GM19239 (cell line): Measurements from ENCODE around the gene DAZAP2.

Experiments used
- DNase-seq: peaks from one replicate; pipeline ENCODE4 v3.0.0; 2011; ENCODE audit warnings: low spot score; ENCODE audit not compliant: insufficient read length
- FAIRE-seq: peaks from 2 replicates; lab custom pipeline; 2011; peaks lifted over from hg19 to GRCh38; lab: Jason Lieb, UNC

The DAZAP2 gene, protein sequence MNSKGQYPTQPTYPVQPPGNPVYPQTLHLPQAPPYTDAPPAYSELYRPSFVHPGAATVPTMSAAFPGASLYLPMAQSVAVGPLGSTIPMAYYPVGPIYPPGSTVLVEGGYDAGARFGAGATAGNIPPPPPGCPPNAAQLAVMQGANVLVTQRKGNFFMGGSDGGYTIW

DNA sequence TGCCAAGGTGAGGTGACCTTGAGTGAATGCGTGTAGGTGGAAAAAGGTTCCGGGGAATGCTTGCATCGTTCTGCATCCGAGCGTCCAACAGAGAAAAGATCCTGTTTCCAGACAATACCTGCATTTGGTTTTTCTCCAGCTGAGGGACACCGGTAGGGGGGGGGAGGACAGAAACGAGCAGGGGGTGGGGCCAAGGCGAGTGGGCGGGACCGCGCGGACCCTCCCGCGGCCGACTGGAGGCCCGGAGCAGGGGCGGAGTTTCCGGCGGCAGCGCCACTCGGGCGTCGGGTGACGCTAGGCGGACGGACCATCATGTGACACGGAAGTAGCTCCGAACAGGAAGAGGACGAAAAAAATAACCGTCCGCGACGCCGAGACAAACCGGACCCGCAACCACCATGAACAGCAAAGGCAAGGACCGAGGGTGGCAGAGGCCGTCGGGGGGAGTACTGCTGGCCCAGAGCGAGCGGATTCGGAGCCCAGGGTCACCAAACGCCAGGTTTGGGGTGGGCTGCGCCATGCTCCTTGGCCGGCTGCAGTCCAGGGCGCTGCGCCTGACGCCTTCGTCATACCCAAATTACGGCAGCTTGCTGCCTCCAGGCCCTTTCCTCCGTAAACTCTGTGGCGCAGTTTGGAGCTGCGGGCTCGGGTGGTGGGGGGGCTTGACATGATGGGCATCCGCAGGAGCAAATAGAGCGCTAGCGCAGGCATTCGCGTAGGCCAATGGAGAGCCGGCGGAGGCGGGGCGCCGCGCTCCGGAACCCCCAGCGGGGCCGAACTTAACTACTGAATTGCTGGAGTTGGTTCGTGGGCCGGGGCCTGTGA lies at the start of gene DAZAP2:
Gene DAZAP2, plus strand, starts transcription at position 317 of the 825 bp plus-strand sequence. Its CDS starts 82 bp downstream, at position 399.
- FAIRE-seq (peak; percentile 61), DNase-seq (peak; percentile 94)

DNA sequence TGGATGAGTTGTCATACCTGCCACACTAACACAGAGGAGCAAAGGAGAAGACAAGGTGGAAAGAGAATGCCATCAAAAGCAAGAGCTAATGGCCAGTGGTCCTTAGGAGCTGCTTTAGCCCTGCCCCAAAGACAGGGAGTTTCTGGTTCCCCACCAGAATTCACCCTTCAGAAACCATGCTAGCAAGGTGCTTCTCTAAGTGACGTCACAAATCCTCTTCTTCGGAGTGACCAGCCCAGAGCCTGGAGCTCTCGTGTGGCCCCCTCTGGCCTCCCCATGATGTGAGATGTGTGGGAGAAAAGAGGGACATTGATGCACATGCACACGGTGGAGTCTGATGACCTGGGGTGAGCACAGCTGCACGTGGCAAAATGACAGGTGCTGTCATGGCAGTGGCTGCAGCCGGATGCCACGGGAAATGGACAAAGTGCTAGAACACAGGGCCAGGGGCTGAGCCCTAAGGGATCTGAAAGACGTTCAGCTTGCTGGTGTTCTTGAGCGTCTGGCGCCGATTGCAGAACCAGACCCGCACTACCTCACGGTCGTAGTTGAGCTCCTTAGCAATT lies 48.8 kb upstream of the DAZAP2 start:
- DNase-seq: no peak
- FAIRE-seq: no peak

DNA sequence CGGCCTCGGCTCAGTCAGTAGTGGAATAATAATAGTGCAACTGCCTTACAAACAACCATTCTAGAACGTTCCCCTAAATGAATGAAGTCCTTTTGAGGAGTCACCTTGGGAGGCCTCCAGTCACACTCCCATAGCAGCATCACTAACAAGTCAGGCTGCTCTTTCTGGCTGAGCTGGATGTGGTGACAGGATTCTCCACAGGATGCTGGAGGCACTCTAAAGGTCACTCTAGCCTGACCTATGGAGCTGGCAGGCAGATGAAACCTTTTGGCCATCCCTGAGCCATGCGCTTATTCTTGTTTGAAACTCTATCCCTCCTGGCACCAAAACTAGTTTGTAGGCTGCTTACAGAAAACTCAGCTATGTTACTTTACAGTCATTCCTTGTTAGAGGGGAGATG lies 47.8 kb upstream of the DAZAP2 start:
- DNase-seq: no peak
- no peak for FAIRE-seq

DNA sequence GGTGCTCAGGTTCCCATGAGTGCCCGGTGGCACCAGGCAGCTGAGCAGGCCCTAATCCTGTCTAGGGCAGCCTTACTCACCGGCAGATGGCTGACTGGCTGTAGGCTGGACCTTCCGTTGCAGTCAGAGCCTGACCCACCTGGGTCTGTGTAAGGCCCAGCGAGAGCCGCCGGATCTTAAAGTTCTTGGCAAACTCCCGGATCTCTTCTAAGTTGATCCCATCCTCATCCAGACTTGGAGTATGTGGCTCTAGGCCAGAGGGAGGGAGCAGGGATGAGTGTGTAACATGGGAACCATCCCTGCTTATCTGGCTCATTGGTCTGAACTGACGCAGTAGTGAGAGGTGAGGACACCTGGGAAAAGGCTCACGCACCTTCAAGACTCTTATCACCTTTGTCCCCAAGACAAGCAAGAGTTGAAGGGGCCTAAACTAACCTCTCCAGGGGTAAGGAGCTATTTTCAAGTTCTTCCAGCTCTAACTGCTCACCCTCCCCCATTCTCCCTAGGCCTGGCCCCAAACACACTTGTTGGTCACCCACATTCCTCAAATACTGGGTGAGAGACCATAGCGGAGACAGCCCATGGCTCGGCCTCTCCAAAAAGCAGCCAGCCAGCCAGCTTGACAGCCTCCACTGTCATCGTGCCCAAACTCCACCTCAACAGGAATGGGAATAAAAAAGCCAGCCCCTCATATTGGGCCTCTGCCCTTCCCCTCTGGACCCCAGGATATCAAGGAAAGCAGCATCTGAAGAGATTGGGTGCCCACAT lies 46.9 kb upstream of the DAZAP2 start:
- DNase-seq (no peak), FAIRE-seq (no peak)

DNA sequence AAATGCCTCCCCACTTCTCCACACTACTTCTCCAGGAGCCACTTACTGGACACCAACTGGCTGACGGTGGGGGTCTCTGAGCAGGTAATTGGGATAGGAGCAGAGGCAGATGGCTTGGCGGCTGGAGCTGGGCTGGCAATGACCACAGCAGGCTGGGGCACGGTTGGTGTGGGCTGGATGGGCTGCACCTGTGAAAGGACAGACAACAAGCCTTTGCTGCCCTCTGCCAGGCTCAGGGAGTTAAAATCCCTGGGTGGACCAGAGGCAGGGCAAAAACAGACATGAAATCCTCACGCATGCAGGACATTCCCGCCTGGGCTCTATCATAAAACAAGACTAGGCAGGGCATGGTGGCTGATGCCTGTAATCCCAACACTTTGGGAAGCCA lies 46.3 kb upstream of the DAZAP2 start:
- FAIRE-seq (no peak), DNase-seq (no peak)

DNA sequence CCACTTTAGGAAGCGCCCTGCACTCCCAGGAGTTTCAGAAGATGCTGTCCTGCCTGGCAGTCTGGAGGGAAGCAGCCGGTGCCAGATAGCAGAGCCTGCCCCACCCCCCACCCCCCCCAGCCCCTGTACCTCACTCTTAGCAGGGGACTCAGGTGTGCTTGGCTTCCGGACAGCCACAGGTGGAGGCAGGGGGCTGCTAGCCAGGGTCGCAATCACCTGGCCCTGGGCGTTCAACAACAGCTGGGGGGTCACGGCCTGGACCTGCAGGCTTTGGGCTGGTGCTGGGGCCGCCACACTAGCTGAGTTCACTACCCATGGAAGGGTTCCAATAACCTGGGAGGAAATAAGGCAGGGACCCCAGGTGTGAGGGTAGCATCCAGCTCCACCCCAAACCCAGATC lies 42.8 kb upstream of the DAZAP2 start:
- FAIRE-seq: no peak
- DNase-seq: no peak

DNA sequence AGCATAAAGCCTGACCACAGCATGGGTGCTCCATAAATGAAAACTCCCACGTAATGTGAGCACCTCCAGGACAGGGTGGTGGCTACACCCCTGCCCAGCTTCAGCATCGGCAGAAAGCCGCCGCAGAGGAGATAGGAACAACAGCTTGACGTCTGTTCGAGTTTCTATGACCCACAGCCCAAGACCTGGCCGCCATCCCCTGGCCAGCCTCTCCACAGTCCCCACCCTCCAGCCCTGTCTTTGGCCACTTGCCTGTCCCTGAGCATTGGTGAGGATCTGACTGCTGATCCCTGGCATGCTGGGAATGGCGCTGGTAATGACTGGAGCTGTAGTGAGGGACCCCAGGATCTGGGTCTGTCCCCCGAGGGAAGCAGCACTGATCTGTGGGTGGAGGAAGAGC lies 42.1 kb upstream of the DAZAP2 start:
- DNase-seq: no peak
- no peak for FAIRE-seq

DNA sequence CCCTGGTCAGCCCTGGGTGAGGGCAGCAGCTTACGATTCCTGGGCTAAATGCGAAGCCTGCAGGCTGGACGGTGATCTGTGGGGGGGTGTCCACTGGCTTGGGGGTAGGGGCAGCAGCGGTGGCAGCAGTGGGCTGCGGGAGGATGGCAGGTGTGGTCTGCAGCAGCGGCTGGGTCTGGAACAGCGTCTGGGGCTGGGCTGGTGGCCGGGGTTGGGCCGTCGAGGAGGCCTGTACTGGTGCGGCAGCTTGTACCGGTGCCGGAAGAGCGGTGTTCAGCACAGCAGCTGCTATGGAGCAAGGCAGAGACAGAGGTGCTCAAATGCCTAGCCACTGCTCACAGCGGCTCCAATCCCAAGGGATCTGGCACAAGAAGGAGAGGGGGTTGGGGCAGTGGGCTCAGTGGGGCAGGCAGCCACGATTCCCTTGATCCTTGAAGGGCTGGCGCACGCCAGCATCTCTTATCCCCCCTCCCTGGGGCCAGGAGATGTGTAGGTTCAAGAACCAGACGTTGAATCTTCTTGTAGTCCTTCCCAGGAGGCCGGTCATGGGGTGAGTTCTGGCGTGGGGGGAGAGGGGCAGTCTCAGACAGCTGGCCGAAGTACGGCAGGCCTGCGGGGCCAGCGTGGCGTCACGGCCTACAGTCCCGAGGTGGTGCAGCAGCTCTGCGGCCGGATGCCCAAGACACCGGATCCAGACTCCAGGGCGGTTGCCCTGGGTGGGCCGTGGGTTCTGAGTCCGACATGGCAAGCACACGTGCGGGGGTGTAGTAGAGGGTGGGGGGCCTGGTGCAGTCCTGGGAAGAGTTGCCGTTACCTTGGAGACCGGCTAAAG lies 40.7 kb upstream of the DAZAP2 start:
- FAIRE-seq: no peak

DNA sequence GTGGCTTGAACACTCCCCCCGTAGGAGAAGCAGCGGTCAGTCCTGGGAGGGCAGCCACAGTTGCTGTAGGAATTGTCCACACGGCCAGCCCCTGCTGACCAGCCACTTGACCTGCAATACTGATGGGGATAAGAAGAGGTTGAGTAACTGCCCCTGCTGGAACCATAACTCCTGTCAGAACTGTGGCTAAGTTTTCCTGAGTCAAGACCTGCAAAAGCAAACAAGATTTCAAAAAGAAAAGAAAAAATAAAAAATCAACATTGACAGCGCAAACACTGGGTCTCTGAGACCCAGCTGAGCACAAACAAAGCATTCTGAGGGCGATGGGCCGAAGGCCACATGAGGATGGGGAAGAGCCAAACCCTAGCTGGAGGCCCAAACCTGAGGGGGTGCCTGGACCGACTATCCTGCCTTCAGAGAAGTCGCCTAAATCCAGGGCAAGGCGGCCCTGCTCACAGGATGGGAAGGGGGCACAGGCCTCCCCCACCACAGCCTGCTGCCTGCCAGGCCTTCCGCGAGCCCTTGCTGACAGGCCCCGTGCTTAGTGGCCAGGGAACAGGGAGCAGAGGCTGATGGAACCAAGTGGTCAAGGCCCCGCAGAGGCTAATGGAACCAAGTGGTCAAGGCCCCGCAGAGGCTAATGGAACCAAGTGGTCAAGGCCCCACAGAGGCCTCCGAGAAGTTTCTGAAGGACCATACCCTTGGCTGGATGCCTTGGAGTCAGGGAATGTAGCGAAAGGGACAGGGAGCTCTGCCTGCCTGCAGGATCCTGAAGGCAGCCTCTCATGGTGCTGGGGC lies 39.9 kb upstream of the DAZAP2 start:
- no peak for FAIRE-seq

More for the DNA sequence above, 40.7 kb upstream of the DAZAP2 start:
- DNase-seq: no peak

DNA sequence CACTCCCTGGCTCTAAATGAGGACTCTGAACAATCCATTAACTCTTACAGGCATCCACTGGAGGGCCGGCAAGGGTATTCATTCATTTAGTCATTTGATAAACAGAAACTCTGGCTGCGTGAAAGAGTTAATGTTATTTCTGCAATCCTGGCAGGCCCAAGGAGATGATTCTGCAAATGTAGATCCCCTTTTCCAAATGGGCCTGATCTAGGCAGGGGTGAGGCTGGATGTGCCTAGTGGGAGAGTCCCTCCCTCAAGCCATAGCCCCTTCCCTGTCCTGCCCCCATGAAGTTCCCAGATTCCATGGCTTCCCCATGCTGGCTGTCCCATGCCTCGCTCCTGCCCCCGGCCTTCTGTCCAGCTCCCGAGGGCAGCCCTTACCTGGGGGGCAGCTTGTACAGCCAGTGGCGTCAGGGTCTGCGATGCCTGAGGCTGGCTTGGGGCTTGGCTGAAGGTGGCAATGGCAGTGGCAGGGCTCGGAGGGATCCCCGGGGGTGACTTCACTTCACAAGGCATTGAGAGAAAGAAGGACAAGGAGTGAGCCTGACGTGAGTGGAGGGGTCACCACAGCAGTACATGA lies 39.2 kb upstream of the DAZAP2 start:
- DNase-seq (no peak), FAIRE-seq (no peak)

More for the DNA sequence above, 39.9 kb upstream of the DAZAP2 start:
- no peak for DNase-seq

DNA sequence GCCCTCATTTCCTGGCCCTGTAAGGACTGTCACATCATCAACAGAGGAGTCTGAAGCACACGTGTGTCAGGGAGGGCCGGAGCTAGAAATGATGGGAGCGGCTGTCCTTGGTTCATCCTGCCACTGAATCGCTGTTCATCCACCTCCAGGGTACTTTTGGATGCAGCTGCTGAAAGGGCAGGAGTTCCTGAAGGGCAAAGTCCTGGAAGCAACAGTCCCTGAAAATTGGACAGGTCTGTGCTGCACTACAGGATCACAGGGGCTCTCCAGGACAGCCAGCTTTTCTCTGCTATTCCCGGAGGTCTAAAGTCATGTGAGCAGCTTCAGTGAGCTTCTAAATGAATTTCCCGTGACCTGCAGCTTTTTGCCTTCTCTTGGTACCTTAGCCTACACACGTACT lies 38.5 kb upstream of the DAZAP2 start:
- FAIRE-seq (no peak), DNase-seq (no peak)

DNA sequence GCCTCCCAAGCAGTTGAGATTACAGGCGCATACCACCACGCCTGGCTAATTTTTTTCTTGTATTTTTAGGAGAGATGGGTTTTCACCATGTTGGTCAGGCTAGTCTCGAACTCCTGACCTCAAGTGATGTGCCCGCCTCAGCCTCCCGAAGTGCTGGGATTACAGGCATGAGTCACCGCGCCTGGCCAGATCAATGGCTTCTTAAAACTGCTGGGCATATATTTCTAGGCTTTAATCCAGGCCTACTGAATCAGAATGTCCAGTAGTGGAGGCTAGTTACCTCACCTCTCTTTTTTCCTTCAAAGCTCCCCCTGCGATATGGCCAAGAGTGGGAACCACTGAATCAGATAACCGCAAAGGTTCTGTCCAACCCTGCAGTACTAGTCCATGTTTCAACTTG lies 37.8 kb upstream of the DAZAP2 start:
- FAIRE-seq (no peak), DNase-seq (no peak)

DNA sequence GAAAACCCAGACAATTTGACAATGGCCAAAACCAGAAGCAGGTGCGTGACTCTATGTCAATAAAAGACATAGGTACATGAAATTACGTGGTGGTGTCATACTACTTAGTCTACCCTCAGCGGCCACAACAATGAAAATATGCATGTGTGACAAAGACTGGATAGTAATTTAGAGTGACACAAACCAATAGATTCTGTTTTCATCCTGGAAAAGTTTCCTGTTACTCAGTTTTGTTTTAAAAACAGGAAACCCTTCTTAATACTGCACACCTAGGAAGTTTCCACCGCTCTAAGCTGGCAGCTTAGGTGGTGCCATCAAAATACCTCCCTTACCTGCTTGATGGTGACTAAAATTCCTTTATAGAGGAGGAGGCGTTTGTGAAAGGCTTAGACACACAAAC lies 35.9 kb upstream of the DAZAP2 start:
- FAIRE-seq (no peak), DNase-seq (no peak)

DNA sequence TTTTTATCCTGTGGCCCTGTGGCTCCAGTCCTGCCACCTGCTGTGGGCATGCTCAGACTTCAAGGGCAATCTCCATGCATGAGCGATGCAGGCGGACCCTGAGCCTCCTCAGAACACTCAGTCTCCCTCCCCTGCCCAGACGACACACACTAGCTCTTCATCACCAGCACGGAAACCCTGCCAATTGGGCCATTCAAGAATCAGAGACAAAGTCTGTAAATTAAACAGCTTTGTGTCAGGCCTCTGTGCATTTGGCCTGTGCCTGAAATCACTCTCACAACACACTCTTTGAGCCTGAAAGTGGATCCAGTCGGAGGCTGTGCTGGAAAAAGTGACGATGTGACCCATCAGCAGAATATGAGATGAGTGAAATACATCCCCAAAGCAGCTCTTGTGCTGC lies 33.3 kb upstream of the DAZAP2 start:
- no peak for DNase-seq
- FAIRE-seq: no peak

DNA sequence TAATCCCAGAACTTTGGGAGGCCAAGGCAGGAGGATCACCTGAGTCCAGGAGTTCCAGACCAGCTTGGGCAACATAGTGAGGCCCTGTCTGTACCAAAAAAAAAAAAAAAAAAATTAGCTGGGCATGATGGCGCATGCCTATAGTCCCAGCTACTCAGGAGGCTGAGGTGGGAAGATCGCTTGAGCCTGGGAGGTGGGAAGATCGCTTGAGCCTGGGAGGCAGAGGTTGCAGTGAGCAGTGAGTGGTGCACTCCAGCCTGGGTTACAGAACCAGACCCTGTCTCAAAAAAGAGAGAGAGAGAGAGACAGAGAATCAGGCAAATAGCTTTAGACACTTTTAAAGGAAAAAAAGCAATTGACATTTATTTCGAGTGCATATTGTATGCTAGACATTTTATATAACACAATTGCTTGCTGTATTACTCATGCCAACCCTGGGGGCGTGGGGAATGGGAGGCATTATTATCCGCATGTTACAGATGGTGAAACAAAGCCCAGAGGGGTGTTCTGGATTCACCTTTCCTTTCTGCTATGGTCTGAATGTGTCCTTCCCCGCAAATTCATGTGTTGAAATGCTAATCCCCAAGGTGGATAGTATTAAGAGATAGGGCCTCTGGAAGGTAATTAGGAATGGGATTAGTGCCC lies 30.5 kb upstream of the DAZAP2 start:
- no peak for DNase-seq
- no peak for FAIRE-seq

DNA sequence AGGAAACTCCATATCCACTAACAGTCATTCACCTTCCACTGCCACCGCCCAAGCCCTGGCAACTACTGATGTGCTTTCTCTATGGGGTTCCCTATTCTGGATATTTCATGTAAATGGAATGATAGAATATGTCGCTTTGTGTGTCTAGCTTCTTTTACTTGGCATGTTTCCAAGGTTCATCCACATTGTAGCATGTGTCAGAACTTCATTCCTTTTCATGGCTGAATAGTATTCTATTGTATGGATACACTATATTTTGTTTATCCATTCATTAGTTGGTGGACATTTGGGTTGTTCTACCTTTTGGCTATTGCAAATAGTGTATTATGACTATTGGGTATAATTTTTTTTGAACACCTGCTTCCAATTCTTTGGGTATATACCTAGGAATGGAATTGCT lies 29.4 kb upstream of the DAZAP2 start:
- no peak for DNase-seq
- no peak for FAIRE-seq

DNA sequence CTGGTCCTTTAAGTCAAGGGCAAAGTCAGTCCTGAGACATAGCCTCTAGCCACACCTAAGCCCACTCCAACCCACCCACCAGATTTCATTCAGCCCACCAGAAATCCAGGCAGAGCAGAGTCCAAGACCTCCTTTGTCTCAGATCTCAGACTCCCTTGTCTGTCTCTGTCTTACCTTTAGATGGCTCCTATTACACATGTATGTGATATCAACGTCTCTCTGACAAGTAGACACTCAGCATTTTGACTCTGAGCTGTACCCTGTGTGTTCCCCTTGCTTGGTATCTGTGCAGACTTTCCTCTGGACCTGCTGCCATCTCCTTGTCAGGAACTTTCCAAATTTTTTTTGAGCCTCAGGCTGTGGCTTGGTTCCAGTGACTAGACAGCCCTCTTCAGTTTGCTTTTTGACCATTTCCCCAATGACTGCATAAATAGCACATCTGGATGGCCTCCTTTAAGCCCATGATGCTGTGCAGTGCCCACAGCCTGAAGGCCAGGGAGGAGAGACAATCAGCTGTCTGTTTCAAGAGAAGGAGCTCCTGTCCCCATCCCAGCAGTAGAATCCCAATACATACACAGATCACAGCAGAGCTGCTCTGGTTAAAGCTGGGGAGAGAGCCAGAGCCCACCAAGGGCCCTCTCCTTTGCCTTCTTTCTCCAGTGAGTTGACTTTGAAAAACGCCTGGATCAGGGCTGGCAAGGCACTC lies 27.8 kb upstream of the DAZAP2 start:
- FAIRE-seq (no peak), DNase-seq (no peak)

DNA sequence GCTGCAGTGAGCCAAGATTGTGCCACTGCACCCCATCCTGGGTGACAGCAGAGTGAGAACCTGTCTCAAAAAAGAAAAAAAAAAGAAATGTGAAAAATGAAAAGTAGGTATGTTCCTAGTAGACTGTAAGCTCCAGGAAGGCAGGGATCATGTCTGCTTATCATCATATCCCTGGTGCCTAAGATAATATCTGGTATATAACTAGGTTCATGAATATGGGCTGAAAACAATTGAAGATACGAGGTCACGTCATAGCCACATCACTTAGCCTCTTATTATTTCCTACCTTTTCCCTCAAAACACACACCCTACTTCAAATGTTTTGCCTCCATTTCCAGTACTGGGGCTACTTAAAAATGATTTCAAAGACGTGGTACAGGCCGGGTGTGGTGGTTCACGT lies 23.7 kb upstream of the DAZAP2 start:
- no peak for DNase-seq
- FAIRE-seq: no peak
